HTR-8/SVneo (cell line): Measurements from ENCODE around the gene TEX54.
"Not testable (repeated sequence)": the region's sequence is repeated elsewhere in the genome, so short reads cannot be mapped to it uniquely, and the experiment has no call there.

Experiments used
- DNase-seq: peaks from one replicate; pipeline ENCODE4 v3.0.0; 2011; ENCODE audit warnings: low spot score, mixed read lengths; ENCODE audit not compliant: insufficient read length
- FAIRE-seq: peaks from 2 replicates; lab custom pipeline; 2011; peaks lifted over from hg19 to GRCh38; lab: Jason Lieb, UNC

Gene TEX54

GRCh38 chr11:62839050-62839945 lies 6.7 kb upstream of the TEX54 start, which contains the start of gene WDR74:
TSS of gene WDR74 (minus strand) at chr11:62839590. CDS start at chr11:62839570, 20 bp downstream.
- FAIRE-seq (no peak), DNase-seq (peak; percentile 84)

GRCh38 chr11:62835336-62835735 lies 2.7 kb upstream of the TEX54 start:
- FAIRE-seq: no peak

GRCh38 chr11:62831520-62832335 lies 913 bp downstream of the TEX54 start, which contains the start of gene STX5:
TSS of gene STX5 (minus strand) at chr11:62832051. CDS start at chr11:62831243, 808 bp downstream.
- DNase-seq (peak; percentile 92), FAIRE-seq (no peak)

More at GRCh38 chr11:62835336-62835735, 2.7 kb upstream of the TEX54 start:
- no peak for DNase-seq

DNA sequence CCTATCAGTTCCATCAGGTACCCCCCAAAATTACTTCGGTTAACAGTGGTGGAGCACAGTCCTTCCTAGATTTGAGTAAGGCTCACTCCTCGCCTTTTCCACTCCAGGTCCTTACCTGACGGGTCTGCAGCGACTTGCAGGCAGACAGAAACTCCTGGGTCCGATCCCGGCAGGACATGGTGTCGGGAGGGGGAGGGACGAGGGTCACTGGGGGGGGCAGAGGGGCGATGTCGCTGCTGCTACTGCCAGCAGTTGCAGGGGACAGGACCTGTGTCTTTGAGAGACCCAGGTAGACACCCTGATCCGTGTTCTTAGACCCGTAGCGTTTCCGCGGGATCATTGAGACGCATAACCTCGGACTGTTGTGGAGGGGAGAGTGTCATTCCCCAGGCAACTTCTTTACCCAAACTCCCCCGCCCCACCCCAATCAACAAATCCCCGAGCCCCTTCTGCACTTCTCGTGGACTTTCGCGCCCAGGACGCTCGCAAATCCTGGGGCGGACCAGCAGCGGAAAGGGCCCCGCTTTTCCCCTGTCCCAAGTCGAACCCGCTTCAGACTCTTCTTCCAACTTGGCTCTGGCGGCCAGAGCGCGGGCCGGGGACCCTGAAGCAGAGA lies 1.6 kb downstream of the TEX54 start:
- peak; percentile 40 for DNase-seq
- FAIRE-seq: no peak

DNA sequence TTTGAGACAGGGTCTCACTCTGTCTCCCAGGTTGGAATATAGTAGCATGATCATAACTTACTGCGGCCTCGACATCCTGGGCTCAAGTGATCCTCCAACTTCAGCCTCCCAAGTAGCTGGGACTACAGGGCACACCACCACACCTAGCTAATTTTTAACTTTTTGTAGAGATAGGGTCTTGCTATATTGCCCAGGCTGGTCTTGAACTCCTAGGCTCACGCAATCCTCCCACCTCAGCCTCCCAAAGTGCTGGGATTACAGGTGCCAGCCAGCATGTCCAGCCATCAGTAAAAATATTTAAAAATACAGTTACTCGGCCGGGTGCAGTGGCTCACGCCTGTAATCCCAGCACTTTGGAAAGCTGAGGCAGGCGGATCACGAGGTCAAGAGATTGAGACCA lies 4.5 kb downstream of the TEX54 start:
- not testable (repeated sequence) for FAIRE-seq, DNase-seq

GRCh38 chr11:62823677-62824076 lies 9.0 kb downstream of the TEX54 start:
- DNase-seq (no peak), FAIRE-seq (no peak)

GRCh38 chr11:62817129-62817528 lies 15.5 kb downstream of the TEX54 start:
- DNase-seq (no peak), FAIRE-seq (no peak)

DNA sequence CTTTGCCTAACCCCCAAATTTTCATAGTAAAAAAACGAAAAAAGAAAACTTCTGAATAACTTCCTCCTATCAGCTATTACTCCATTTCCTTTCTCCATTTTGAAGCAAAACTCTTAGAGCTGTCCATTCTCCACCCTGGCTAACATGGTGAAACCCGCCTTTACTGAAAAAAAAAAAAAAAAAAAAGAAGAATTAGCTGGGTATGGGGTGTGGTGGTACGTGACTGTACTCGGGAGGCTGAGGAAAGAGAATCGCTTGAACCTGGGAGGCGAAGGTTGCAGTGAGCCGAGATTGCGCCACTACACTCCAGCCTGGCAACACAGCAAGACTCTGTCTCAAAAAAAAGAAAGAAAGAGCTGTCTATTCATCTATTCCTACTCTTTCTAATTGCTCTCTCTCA lies 16.1 kb downstream of the TEX54 start:
- FAIRE-seq (no peak), DNase-seq (no peak)

GRCh38 chr11:62811659-62812058 lies 21.0 kb downstream of the TEX54 start:
- FAIRE-seq (no peak), DNase-seq (no peak)

DNA sequence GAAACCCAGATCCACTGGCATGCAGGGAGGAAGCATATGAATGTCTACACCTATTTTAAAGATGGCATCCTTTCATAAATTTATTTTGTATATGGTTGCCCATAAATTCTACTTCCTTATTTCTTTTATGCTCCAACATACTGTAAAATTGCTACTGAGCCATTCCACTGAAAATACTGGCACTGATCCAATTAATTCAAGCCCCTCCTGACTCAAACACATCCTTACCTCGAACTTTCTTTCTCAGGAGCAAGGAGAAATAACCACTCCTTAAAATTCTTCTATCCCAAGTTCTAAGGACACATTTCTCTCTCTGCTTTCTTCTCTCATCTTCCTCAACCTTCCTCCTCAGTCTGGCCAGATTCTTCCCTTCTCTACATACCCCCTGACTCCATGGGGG lies 21.9 kb downstream of the TEX54 start:
- FAIRE-seq (no peak), DNase-seq (no peak)

- FAIRE-seq: no peak
- no peak for DNase-seq
Observed at GRCh38 chr11:62806611-62807121, 26.0 kb downstream of the TEX54 start.

DNA sequence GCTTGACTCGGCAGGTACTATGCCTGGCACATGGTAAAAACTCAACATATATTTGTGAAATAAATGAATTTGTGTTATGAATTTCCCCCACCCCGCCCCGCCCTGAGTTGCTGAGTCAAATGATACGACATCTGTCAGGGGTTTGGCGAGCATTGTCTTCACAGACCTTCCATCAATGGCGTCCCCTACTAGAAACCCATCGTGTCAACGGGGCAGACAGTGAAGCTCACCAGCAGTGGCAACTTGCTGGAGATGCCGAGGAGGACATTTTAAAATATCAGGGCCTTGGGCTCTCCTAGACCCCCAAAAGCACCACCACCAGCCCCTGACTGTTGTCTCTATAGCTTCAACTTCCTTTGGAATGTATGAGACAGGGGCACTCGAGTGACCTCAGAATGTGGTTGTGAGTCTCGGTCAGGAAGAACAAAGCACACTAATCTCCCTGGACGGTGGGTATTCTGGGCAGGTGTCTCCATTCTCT lies 26.6 kb downstream of the TEX54 start:
- no peak for FAIRE-seq
- no peak for DNase-seq

DNA sequence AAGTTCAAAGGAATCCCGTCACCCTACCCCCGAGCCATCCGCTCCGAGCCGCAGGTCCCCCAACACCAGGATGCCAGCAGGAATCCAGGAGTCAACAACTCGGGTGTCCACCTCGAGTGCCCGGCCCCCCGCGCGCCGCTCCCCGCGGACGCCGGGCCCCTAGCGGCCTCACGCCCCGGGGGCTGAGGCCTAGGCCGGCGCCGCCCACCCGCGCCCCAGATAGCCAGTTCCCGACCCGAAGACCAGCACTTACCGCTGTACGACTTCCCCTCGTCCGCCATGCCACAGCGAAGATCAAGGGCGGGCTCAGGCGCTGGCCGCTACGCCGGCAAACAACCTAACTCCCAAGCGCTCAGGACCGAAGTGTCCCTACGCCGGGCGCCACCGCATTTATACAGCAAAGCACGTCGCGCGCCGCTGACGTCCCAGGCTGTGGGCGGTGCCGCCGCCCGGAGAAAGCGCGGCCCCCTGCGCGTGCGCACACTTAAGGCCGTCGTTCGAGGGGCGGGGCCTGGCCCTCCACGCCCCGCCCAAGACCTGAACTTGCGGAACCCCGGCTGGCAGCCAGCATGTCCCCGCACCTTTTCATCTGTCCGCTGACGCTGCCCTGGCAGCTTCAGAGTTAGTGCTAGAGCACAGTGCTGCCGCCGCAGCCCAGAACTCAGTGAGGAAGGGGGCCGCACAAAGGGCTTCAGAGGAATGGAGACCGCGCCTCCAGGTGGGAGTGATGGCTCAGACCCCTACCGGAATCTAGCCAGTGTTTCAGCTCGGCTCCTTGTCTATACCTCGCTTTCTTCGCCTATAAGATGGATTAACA lies 27.4 kb downstream of the TEX54 start, which contains the start of gene NXF1:
TSS of gene NXF1 (minus strand) at position 365 of the 817 bp plus-strand sequence. CDS start at position 281, 84 bp downstream.
- FAIRE-seq (no peak), DNase-seq (peak; percentile 87)

- DNase-seq: no peak
- FAIRE-seq: no peak
Observed at GRCh38 chr11:62804310-62805075, 28.1 kb downstream of the TEX54 start.

DNA sequence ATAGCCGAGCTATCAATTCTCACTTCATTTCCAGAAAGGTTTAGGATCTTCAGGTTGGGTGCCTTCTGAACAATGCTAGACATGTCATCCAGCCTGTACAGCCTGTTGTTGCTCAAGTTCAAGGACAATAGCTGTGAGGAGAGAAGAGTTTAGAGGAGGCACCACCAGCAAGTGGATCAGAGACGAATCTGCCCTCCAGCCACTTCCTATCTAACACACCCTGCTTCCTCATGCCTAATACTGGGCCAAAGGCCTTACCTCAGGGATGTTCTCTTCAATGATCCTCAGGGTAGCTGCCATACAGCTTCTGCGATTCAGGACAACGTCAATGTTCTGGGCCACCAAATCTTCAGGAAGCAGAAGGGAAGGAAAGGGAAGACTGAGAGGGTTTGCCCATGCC lies 31.6 kb downstream of the TEX54 start:
- FAIRE-seq (no peak), DNase-seq (no peak)

DNA sequence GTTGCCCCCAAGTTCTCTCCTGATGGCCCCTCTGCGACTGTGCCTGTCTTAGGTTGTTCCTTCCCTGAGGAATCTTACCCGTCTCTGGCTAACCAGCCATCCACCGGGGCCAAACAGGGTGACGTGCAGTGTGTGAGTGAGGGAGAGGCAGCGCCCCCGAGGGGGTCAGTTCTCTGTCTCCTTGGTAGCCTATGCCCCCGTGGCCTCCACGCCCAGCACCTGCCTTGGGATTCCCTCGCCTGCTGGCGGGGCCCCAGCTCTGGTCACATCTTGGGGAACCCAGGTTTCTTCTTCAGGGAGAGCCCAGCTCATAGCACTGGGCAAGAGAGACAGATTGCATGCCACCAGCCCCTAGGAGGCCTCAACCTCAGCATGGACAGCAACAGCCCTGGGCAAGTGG lies 33.2 kb downstream of the TEX54 start:
- FAIRE-seq (no peak), DNase-seq (no peak)

DNA sequence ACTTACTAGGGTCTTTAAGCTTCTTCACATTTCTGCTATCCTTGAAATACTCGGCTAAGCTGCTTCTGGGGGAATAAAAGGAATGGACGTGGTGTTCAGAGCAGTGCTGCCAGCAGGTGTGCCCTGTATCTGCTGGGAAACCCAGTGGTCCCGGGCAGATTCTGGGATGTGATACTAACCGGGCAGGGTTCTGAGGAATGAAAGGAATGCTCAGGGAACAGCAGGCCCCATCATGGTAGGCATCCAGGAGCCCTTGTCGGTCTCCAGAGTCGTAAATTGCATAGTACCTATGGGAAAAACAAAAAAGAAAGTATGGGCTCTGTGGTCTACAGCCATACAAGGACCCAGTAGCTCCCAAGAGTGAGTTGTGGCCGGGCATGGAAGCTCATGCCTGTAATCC lies 36.4 kb downstream of the TEX54 start:
- FAIRE-seq (no peak), DNase-seq (no peak)

DNA sequence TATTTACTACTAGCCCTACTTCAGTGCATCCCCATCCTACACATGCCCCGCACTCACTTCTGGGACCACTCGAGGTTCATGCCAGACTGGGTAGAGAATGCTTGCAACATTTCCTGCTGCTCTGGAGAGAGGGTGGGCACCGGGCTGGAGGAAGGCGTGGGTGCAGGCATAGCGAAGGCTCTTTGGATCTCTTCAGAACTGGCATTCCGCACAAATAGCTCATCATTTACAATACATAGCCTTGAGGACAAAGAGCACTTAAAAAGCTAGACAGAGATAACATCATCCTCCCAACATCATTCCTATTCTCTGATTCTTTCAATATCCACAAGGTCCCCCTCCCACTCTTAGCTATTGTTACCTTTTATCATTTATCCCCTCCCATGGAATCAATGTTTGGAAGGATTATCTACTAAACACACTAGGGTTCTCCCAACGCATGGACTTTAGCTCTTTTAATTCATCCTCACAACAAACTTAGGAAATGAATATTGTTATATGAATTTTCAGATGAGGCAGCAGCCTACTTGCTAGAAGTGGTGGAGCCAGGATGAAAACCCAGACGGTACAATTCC lies 38.4 kb downstream of the TEX54 start:
- FAIRE-seq: no peak
- no peak for DNase-seq
